K562 (cell line): ENCODE data around the gene VWC2. TPM values are rescaled to one million over a fixed set of nuclear protein-coding genes. Genes with fewer than 3 reads are reported as not detected.

Experiments used
- ATAC-seq: fragments of 200-7000 bp; cut with Tn5 transposase; 3 replicates; pipeline ENCODE4 v1.9.1; 2020; ENCODE audit warnings: moderate library complexity
- BruUV-seq: library from RNA; stranded (reverse); fragments of 400-500 nt; replicated peaks from 2 replicates; lab custom pipeline; 2021; lab: Mats Ljungman, UMichigan
- CTCF ChIA-PET: fragments of 300-600 bp; formaldehyde crosslinking; extraction: SDS; loops from one replicate; lab custom pipeline; 2021; ENCODE audit warnings: low intra/inter-chr PET ratio; lab: Yijun Ruan, JAX
- POLR2A ChIA-PET: fragments of 300-600, 350-650 bp; sonication (Branson Sonifier 250); formaldehyde crosslinking; extraction: SDS; loops from one replicate; lab custom pipeline; 2021; ENCODE audit warnings: antibody characterized with exemption, inconsistent platforms; lab: Yijun Ruan, JAX
- DNase-seq, 4 experiments: peaks; one replicate each; pipeline versions ENCODE4 v3.0.0 to v3.0.0-alpha.2; 2011 to 2018; ENCODE audit warnings: low spot score in 3 of 4, mixed read lengths in 3 of 4; ENCODE audit errors: extremely low read depth in 1 of 4
- FAIRE-seq: peaks from 2 replicates; lab custom pipeline; 2011; peaks lifted over from hg19 to GRCh38; lab: Jason Lieb, UNC
- H2AFZ ChIP-seq: 2 replicates; pipeline ENCODE4 v1.6.0; 2011; ENCODE audit warnings: low read depth, low read length, control low read depth, inconsistent platforms
- H3K27ac ChIP-seq: fragments of 200-600 bp; 3 replicates; pipeline ENCODE4 v1.8.0; 2011; ENCODE audit warnings: low read depth, mild to moderate bottlenecking, control low read depth, inconsistent platforms, low read length, moderate library complexity, mixed read lengths; ENCODE audit errors: extremely low read depth
- H3K27me3 ChIP-seq, 2 experiments: fragments of 300-600 bp in 1 of 2; 2 replicates in 1 of 2; 3 replicates in 1 of 2; pipeline versions ENCODE4 v1.6.0 to v1.8.0; 2011; ENCODE audit warnings: inconsistent platforms in 2 of 2, low read length in 2 of 2, mild to moderate bottlenecking in 1 of 2, mixed read lengths in 1 of 2, moderate library complexity in 1 of 2; ENCODE audit not compliant: control insufficient read depth in 2 of 2, insufficient read depth in 2 of 2
- H3K36me3 ChIP-seq: fragments of 300-600 bp; 3 replicates; pipeline ENCODE4 v1.8.0; 2011; ENCODE audit warnings: mild to moderate bottlenecking, low read length, inconsistent platforms; ENCODE audit not compliant: control insufficient read depth, insufficient read depth
- H3K4me1 ChIP-seq, 2 experiments: fragments of 200-600 bp in 1 of 2; replicated peaks in 1 of 2; 2 replicates in 1 of 2; 3 replicates in 1 of 2; pipeline versions ENCODE4 v1.5.1 to v1.8.0; 2011; ENCODE audit warnings: inconsistent platforms in 2 of 2, low read length in 2 of 2, mild to moderate bottlenecking in 1 of 2, mixed read lengths in 1 of 2, moderate library complexity in 1 of 2; ENCODE audit not compliant: control insufficient read depth in 2 of 2, insufficient read depth in 2 of 2
- H3K4me2 ChIP-seq: 2 replicates; pipeline ENCODE4 v1.6.1; 2011; ENCODE audit warnings: low read length, control low read depth, inconsistent platforms, mixed read lengths; ENCODE audit not compliant: insufficient read depth
- H3K4me3 ChIP-seq: fragments of 200-600 bp; sonication (generic), shearing (Covaris generic); 2 replicates; pipeline ENCODE4 v1.5.1; 2016; ENCODE audit warnings: control low read depth, inconsistent platforms
- H3K79me2 ChIP-seq: fragments of 200-600 bp; 3 replicates; pipeline ENCODE4 v1.8.0; 2011; ENCODE audit warnings: low read length, inconsistent platforms; ENCODE audit not compliant: control insufficient read depth, insufficient read depth
- H3K9ac ChIP-seq, 2 experiments: 2 replicates each; pipeline versions ENCODE4 v1.6.0 to v1.6.1; 2011; ENCODE audit warnings: low read depth in 2 of 2, low read length in 2 of 2, control low read depth in 1 of 2, inconsistent platforms in 1 of 2, mild to moderate bottlenecking in 1 of 2, mixed read lengths in 1 of 2; ENCODE audit not compliant: insufficient read depth in 1 of 2
- H3K9me1 ChIP-seq: one replicate; pipeline ENCODE4 v1.6.0; 2011; ENCODE audit warnings: inconsistent platforms, mild to moderate bottlenecking, low read length, moderate library complexity; ENCODE audit not compliant: control insufficient read depth, insufficient read depth
- H3K9me3 ChIP-seq: replicated peaks from 2 replicates; pipeline ENCODE4 v1.5.1; 2011; ENCODE audit warnings: low read depth, low read length, inconsistent platforms; ENCODE audit not compliant: control insufficient read depth, insufficient read depth
- H4K20me1 ChIP-seq: replicated peaks from 2 replicates; pipeline ENCODE4 v1.6.1; 2011; ENCODE audit warnings: low read length, inconsistent platforms, mixed read lengths; ENCODE audit not compliant: control insufficient read depth, insufficient read depth
- GABPB2 ChIP-seq: fragments of 250-450 bp; sonication (Bioruptor Pico); conservative IDR thresholded peaks from 2 replicates; pipeline ENCODE4 v1.5.1; 2021; ENCODE audit warnings: mild to moderate bottlenecking
- KLF6 ChIP-seq: fragments of 250-450 bp; sonication (Bioruptor Pico); IDR thresholded peaks from 2 replicates; pipeline ENCODE4 v1.4.0; 2020; ENCODE audit warnings: mild to moderate bottlenecking, moderate library complexity, borderline replicate concordance
- PYGO2 ChIP-seq: fragments of 450-650 bp; IDR thresholded peaks from 2 replicates; pipeline ENCODE4 v1.6.1; 2016; ENCODE audit warnings: mild to moderate bottlenecking, missing genetic modification characterization, moderate library complexity, missing compliant biosample characterization
- RBBP5 ChIP-seq: fragments of 200-600 bp; sonication (generic); IDR thresholded peaks from 2 replicates; pipeline ENCODE4 v1.6.1; 2012; ENCODE audit warnings: borderline replicate concordance, mild to moderate bottlenecking, low read length, control low read depth, inconsistent platforms; ENCODE audit not compliant: insufficient read depth, poor library complexity, severe bottlenecking
- ZBED1 ChIP-seq: IDR thresholded peaks from 2 replicates; pipeline ENCODE4 v1.6.1; 2014
- ZNF12 ChIP-seq: sonication (generic); formaldehyde crosslinking; IDR thresholded peaks from 2 replicates; pipeline ENCODE4 v1.4.0; 2020; ENCODE audit warnings: mild to moderate bottlenecking, missing genetic modification reagents
- ZNF134 ChIP-seq: fragments of 250-450 bp; sonication (Bioruptor Pico); conservative IDR thresholded peaks from 2 replicates; pipeline ENCODE4 v1.4.0; 2020
- ZNF785 ChIP-seq: fragments of 250-450 bp; sonication (Bioruptor Pico); IDR thresholded peaks from 2 replicates; pipeline ENCODE4 v1.4.0; 2020; ENCODE audit warnings: mild to moderate bottlenecking
- WGBS: fragments of 100-300 bp; shearing (Covaris generic); methylation state at CpG from one replicate; pipeline ENCODE4 v1.1.6; 2016; ENCODE audit warnings: low coverage, mixed read lengths; ENCODE audit not compliant: insufficient coverage; ENCODE audit errors: missing lambda C conversion rate; 5-methylcytosine and 5-hydroxymethylcytosine counted together
- in situ Hi-C: fragments of 300-500 bp; cut with MboI; formaldehyde crosslinking; loops from 4 replicates; pipeline ENCODE4 v1.15.0; 2018; ENCODE audit warnings: inconsistent platforms, mixed read lengths
- intact Hi-C: fragments of 100-400 bp; cut with micrococcal nuclease; formaldehyde crosslinking; loops from 2 replicates; pipeline ENCODE4 v1.14.2; 2022
- polyA plus RNA-seq, 8 experiments: library from polyadenylated mRNA; depleted of rRNA in 4 of 8; stranded (reverse) in 5 of 8; unstranded in 3 of 8; fragments of >200 nt; fragmentation: Nextera tagmentation in 2 of 8; fragmentation: Illumina TruSeq in 1 of 8; extraction: Ambion mirVana in 2 of 8; extraction: Trizol in 1 of 8; gene quantifications; 2 replicates each; pipeline versions ENCODE4 v1.2.1 to v1.2.3, GENCODE V29; 2011 to 2014; ENCODE audit warnings: inconsistent platforms in 1 of 8, missing spikeins in 1 of 8
- total RNA-seq, 7 experiments: library from RNA; depleted of rRNA in 6 of 7; stranded (reverse); fragments of >200 nt in 6 of 7; fragmentation: Illumina TruSeq in 2 of 7; extraction: Trizol in 2 of 7; gene quantifications; 2 replicates each; pipeline versions ENCODE4 v1.2.1 to v1.2.3, GENCODE V29; 2011 to 2021; ENCODE audit warnings: low replicate concordance in 1 of 7
- TF ChIP-seq, protein P1 (sequence below), 2 experiments: fragments of 450-650 bp in 1 of 2; sonication (generic) in 1 of 2; formaldehyde crosslinking in 1 of 2; IDR thresholded peaks in 1 of 2; conservative IDR thresholded peaks in 1 of 2; 2 replicates each; pipeline versions ENCODE4 v1.6.1 to v1.8.1; 2016 to 2023; ENCODE audit warnings: mild to moderate bottlenecking in 2 of 2, moderate library complexity in 2 of 2, inconsistent platforms in 1 of 2, missing genetic modification reagents in 1 of 2

VWC2 gene
- total and polyA plus RNA-seq, 9 of the 15 experiments (the other 6 are each of a cell fraction or from before 2014, with no cell fraction given): not detected

DNA sequence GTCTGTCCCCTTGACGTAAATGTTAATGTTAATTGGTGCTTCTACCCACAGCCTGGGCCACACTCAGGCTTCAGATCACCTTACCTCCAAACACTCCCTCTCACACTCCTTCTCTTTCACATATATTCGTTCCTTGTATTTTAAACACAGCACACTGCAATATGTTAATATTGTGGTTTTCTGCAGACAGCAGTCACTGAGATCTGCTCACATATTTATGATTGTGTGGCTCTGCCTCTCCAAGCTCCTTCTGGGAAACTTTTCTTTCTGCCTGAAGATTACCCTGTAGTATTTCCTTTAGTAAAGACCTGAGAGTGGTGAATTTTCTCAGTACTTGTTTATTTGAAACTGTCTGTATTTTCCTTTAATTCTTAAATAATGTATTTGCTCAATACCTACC is 104.7 kb downstream of the VWC2 start:
- intact Hi-C loops: no loop called here
- Histone ChIP-seq H3K79me2 (no peaks in the 10 kb centered on the region), H3K9me3 (no peaks in the 10 kb centered on the region), H3K9ac (no peak overlapping the region), H3K4me3 (no peak overlapping the region), H2AFZ (no peak overlapping the region), H3K27me3 (no peaks in the 10 kb centered on the region), H3K27ac (no peak overlapping the region)
- FAIRE-seq (no peak), ATAC-seq (no peak)
- no TSS peak for BruUV-seq
- CTCF ChIA-PET: no interaction called here
- TF ChIP-seq, protein P1, sequence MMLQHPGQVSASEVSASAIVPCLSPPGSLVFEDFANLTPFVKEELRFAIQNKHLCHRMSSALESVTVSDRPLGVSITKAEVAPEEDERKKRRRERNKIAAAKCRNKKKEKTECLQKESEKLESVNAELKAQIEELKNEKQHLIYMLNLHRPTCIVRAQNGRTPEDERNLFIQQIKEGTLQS (IDR thresholded peaks at IDR 0.05): no peak
- TF ChIP-seq, protein P1 (CRISPR knock-in tag; conservative IDR thresholded peaks at IDR 0.05): no peak
- TF ChIP-seq ZBED1 (no peak), PYGO2 (no peak), RBBP5 (no peak), ZNF785 (CRISPR knock-in tag) (no peak), ZNF134 (CRISPR knock-in tag) (no peak), KLF6 (CRISPR knock-in tag) (no peak), GABPB2 (no peak), ZNF12 (CRISPR knock-in tag) (no peak)
- TF ChIP-seq, all 486 proteins: peak for 0
- WGBS: 0% methylated on average over 2 of the region's 2 CpGs
- no peak for DNase-seq
- Histone ChIP-seq H3K36me3 (no peaks in the 10 kb centered on the region), H3K4me2 (no peak overlapping the region), H3K9me1 (no peaks in the 10 kb centered on the region), H4K20me1 (no peaks in the 10 kb centered on the region), H3K4me1 (no peaks in the 10 kb centered on the region)
- POLR2A ChIA-PET: no interaction called here
- in situ Hi-C loops: no loop called here
